GM18526 (cell line): Measurements from ENCODE around the gene CEP89.

ENCODE experiments used
- POLR2A ChIP-seq: IDR thresholded peaks from 3 replicates; pipeline ENCODE4 v1.6.1; 2011; ENCODE audit not compliant: insufficient read length; ENCODE audit errors: extremely low read depth

Gene CEP89

GRCh38 chr19:32895384-32895783, 76.4 kb downstream of the CEP89 start:
- TF ChIP-seq POLR2A = no peak

DNA sequence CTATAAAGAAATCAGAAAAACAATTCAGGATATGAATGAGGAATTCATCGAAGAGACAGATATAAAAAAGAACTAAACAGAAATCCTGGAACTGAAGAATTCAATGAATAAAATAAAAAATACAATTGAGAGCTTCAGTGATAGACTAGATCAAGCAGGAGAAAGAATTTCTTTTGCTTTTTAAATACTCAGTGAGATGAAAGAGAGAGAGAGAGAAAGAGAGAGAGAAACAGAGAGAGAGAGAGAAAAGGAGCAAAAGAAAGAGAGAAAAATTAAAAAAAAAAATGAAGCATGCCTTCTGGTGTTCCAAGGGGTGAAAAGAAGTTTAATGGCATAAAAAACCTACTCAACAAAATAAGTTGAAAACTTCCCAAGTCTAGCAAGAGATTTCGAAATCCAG, 80.1 kb downstream of the CEP89 start:
- TF ChIP-seq POLR2A = no peak

DNA sequence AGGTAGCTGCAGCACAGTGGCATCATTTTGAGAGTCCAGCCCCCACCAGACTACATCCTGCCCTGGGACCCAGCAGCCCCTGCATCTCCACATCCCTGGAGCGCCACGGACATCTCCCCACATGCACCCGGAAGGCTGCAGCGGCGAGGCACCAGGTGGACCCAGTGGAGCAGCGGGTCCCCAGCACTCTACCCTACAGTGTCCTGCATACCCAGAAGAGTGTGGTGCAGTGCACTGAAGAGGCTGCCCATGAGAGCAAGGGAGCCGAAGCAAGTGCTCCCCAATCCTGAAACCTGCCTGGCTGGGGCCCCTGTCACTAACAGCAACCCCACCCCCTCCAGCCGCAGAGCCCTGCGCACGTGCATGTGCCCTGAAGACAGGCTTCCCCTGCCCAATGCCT, 80.9 kb downstream of the CEP89 start:
- no peak for TF ChIP-seq POLR2A

GRCh38 chr19:32890326-32890725, 81.4 kb downstream of the CEP89 start:
- no peak for TF ChIP-seq POLR2A

DNA sequence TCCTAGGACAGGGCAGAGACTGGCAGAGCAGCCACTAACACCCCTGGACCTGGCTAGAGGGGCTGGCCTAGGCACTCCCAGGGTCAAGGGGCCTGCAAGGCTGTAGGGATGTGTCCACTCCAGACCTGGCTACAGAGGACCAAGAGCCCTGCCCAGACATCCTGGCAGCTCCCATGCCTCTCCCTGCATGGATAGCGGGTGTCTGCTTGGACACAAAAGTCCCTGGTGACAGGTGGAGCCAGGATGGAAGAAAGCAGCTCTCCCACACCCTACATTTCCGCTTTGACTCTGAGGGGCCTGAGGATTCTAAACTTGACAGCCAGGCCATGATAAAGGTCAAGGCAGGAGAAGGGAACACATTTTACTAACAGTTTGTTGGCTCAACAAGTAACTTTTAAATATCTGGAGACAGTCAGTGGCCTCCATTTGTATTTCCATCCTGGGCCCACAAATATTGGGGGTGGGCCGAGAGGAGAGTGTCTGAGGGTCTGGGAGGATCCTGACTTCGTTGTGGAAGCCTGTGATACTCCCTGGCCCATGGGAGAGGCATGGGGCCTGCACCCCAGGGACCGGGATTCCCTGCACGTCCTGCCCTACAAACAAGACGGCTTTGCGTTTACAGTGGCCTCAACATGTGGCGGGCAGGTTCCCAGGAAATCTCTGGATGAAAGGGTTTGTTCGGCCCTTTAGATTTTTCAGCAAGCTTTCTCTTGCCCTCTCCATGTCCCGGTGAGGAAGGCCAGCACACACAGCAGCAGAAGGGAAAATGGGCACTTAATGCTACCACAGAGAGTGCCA, 82.4 kb downstream of the CEP89 start:
- no peak for TF ChIP-seq POLR2A

- TF ChIP-seq POLR2A = no peak
Observed at GRCh38 chr19:32887572-32888215, 84.1 kb downstream of the CEP89 start.

GRCh38 chr19:32886241-32886640, 85.5 kb downstream of the CEP89 start:
- no peak for TF ChIP-seq POLR2A

DNA sequence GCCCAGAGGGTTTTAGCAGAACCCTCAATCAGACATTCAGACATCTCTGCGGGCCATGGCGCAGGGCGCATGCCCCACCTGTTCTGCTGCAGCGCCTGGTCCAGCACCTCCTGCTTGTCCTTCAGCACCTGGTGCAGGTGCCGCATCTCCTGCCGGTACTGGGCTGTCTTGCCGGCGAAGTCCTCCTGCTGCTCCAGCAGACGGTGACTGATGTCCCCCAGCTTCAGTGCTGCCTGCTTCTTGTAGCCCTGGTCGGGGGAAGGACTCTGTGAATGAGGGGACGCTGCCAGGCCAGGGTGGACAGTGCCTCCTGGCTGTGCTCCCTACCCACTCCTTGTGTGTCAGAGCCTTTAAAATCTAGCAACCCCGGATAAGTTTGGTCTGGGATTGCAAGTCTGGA, 90.0 kb downstream of the CEP89 start:
- no peak for TF ChIP-seq POLR2A

DNA sequence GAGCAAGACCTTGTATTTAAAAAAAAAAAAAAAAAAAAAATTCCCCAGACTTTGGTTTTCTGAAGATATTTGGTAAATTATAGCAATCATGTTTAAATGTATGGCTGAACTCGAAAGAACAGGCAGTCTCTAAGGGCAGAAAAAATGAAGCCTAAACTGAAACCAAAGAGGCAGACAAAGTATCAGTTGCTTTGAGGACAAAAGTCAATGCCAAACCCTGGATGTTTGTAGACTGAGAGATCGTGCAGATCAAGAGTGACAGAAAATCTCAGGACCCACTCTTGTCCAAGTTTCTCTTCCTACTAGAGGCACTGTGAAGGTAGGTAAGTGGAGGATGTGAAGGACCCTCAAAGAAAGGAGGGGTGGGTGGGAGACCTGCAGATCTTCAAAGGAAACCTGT, 91.1 kb downstream of the CEP89 start:
- TF ChIP-seq POLR2A = no peak

GRCh38 chr19:32879741-32880140, 92.0 kb downstream of the CEP89 start:
- TF ChIP-seq POLR2A = no peak

- TF ChIP-seq POLR2A = no peak
Observed at GRCh38 chr19:32878988-32879387, 92.8 kb downstream of the CEP89 start.

DNA sequence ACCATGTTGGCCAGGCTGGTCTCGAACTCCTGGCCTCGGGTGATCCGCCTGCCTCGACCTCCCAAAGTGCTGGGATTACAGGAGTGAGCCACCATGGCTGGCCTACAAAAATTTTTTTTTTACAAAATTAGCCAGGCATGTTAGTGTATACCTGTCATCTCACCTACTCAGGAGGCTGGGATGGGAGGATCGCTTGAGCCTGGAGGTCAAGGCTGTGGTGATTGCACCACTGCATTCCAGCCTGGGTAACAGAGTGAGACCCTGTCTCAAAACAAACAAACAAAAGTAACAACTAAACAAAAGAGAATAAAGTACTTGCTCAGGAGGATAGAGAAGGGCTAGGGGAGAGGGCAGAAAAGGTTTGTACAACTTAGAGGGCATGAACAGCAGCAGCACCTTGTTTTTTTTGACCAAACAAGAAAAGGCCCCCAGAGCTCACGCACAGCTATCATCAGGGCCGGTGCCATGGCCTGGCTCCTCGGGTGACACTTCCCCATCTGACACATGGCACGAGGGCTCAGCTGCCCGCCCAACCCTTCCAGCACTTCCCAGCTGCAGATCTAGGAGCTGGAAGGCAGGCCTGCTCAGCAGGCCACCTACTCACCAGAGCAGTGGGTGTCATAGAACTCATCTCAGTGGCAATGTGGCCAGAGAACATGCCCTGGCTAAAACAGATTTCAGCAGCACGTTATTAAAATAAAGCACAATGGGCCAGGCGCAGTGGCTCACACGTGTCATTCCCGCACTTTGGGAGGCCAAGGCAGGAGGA, 93.6 kb downstream of the CEP89 start:
- no peak for TF ChIP-seq POLR2A

DNA sequence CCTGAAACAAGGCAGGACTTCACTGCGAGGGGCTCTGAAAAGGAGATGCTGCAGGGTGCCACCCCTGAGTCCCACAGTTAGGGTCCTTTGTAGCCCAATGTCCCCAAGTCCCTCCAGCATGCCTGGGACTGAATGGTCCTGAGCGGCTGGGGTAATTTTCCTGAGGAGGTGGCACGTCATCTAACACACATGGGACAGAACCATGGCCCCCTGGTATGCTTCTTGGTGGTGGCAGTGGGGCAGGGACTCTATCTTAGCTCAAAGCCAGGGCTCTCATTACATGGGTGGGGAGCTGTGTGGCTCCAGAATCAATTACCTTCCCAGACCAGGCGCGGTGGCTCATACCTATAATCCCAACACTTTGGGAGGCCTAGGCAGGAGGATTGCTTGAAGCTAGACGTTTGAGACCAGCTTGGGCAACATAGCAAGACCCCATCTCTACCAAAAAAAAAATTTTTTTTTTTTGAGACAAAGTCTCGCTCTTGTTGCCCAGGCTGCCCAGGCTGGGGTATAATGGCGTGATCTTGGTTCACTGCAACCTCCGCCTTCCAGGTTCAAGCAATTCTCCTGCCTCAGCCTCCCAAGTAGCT, 94.3 kb downstream of the CEP89 start:
- TF ChIP-seq POLR2A = no peak

DNA sequence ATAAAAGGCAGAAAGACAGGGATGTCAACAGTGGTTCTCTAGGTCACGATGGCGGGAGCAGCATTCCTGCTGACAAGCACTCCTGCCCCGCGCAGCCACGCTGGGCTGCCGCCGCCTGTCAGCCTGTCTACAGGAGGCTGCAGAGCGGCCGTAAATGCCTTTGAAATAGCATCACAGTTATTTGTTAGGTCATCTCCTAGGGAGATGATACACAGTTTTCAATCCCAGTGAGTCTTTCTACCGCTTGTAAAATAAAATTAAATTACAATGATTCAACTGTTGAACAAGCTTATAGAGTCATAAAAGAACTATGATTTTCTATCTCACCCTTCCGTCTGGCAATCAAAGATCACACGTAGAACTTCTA, 94.9 kb downstream of the CEP89 start:
- TF ChIP-seq POLR2A = no peak

GRCh38 chr19:32876236-32876918, 95.4 kb downstream of the CEP89 start:
- no peak for TF ChIP-seq POLR2A
